Measurements from ENCODE around the gene C1QTNF7.

DNA sequence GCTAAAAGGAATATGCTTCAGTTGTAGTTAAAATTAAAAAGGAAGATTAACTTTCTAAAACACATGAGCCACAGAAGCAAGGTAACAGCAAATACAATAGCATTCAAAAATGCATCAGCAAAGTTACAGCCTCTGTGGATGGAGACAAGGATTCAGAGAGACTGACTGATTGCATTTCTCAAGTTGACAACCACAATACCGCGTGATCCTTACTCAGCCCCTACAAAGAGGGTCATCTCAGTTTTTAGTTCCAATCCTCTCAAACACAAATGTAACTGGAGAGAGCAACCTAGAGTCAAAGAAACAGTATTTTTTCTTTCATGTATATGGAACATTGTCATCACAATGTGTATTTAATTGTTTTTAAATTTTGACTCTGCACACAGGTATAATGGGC lies 14.2 kb upstream of the C1QTNF7 start:
- TF ChIP-seq ZNF341 (tag by site-specific recombination; IDR thresholded peaks at IDR 0.05; ENCODE audit: low read depth) (no peak), ZBTB21 (tag by site-specific recombination; IDR thresholded peaks at IDR 0.05) (no peak), ZNF571 (tag by site-specific recombination; IDR thresholded peaks at IDR 0.05) (no peak), ZNF366 (tag by site-specific recombination; conservative IDR thresholded peaks at IDR 0.05) (no peak), HOXD13 (CRISPR knock-in tag; IDR thresholded peaks at IDR 0.05; ENCODE audit: borderline replicate concordance) (no peak), SALL2 (tag by site-specific recombination; IDR thresholded peaks at IDR 0.05; ENCODE audit: borderline replicate concordance) (no peak), OVOL3 (tag by site-specific recombination; IDR thresholded peaks at IDR 0.05) (no peak), ZNF510 (tag by site-specific recombination; IDR thresholded peaks at IDR 0.05; ENCODE audit: insufficient replicate concordance) (no peak), ZNF138 (tag by site-specific recombination; IDR thresholded peaks at IDR 0.05; ENCODE audit: borderline replicate concordance) (no peak), ZNF274 (IDR thresholded peaks at IDR 0.05; ENCODE audit: low read length) (no peak), ZNF274 (tag by site-specific recombination; IDR thresholded peaks at IDR 0.05; ENCODE audit: borderline replicate concordance) (no peak)
- TF ChIP-seq, protein P1, sequence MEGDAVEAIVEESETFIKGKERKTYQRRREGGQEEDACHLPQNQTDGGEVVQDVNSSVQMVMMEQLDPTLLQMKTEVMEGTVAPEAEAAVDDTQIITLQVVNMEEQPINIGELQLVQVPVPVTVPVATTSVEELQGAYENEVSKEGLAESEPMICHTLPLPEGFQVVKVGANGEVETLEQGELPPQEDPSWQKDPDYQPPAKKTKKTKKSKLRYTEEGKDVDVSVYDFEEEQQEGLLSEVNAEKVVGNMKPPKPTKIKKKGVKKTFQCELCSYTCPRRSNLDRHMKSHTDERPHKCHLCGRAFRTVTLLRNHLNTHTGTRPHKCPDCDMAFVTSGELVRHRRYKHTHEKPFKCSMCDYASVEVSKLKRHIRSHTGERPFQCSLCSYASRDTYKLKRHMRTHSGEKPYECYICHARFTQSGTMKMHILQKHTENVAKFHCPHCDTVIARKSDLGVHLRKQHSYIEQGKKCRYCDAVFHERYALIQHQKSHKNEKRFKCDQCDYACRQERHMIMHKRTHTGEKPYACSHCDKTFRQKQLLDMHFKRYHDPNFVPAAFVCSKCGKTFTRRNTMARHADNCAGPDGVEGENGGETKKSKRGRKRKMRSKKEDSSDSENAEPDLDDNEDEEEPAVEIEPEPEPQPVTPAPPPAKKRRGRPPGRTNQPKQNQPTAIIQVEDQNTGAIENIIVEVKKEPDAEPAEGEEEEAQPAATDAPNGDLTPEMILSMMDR (tag by site-specific recombination; IDR thresholded peaks at IDR 0.05): no peak
- TF ChIP-seq, protein P2, sequence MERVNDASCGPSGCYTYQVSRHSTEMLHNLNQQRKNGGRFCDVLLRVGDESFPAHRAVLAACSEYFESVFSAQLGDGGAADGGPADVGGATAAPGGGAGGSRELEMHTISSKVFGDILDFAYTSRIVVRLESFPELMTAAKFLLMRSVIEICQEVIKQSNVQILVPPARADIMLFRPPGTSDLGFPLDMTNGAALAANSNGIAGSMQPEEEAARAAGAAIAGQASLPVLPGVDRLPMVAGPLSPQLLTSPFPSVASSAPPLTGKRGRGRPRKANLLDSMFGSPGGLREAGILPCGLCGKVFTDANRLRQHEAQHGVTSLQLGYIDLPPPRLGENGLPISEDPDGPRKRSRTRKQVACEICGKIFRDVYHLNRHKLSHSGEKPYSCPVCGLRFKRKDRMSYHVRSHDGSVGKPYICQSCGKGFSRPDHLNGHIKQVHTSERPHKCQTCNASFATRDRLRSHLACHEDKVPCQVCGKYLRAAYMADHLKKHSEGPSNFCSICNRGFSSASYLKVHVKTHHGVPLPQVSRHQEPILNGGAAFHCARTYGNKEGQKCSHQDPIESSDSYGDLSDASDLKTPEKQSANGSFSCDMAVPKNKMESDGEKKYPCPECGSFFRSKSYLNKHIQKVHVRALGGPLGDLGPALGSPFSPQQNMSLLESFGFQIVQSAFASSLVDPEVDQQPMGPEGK (tag by site-specific recombination; IDR thresholded peaks at IDR 0.05): no peak
